D341Med (cell line): ENCODE results near the gene LPO.
A peak's percentile ranks its signal among the peaks of the same experiment; 100 is the strongest.

Experiments
- DNase-seq: peaks from one replicate; pipeline ENCODE4 v3.0.0; 2012; ENCODE audit warnings: low spot score

Gene LPO

GRCh38 chr17:58238147-58238634 is at the start of gene LPO:
TSS of gene LPO (plus strand) at chr17:58238584. CDS start at chr17:58242980, 4,396 bp downstream.
- no peak for DNase-seq

GRCh38 chr17:58189436-58190146 is 48.8 kb upstream of the LPO start:
- DNase-seq: no peak

- DNase-seq: no peak
Observed at GRCh38 chr17:58191241-58191896, 47.0 kb upstream of the LPO start.

- no peak for DNase-seq
Observed at GRCh38 chr17:58192612-58193011, 45.8 kb upstream of the LPO start, which contains the start of gene EPX. TSS of gene EPX (plus strand) at chr17:58192726. CDS start at chr17:58192847, 121 bp downstream.

- DNase-seq: peak; percentile 41
Observed at GRCh38 chr17:58193641-58194255, 44.6 kb upstream of the LPO start.

- DNase-seq: no peak
Observed at GRCh38 chr17:58195518-58196123, 42.8 kb upstream of the LPO start.

GRCh38 chr17:58196610-58197009 is 41.8 kb upstream of the LPO start:
- DNase-seq: no peak

GRCh38 chr17:58200024-58200633 is 38.3 kb upstream of the LPO start:
- DNase-seq: peak; percentile 91

- DNase-seq: no peak
Observed at GRCh38 chr17:58202859-58203258, 35.5 kb upstream of the LPO start.

- DNase-seq: no peak
Observed at GRCh38 chr17:58204796-58205195, 33.6 kb upstream of the LPO start.

GRCh38 chr17:58205936-58206335 is 32.4 kb upstream of the LPO start:
- DNase-seq: no peak

- DNase-seq: no peak
Observed at GRCh38 chr17:58207451-58207850, 30.9 kb upstream of the LPO start.

GRCh38 chr17:58208344-58208743 is 30.0 kb upstream of the LPO start:
- DNase-seq: peak; percentile 16

GRCh38 chr17:58210922-58211321 is 27.5 kb upstream of the LPO start:
- peak; percentile 39 for DNase-seq

- no peak for DNase-seq
Observed at GRCh38 chr17:58215685-58216084, 22.7 kb upstream of the LPO start.

- DNase-seq: no peak
Observed at GRCh38 chr17:58217766-58218165, 20.6 kb upstream of the LPO start.

GRCh38 chr17:58219007-58219788 is 19.2 kb upstream of the LPO start, which contains the start of gene MKS1:
TSS of gene MKS1 (minus strand) at chr17:58219255. CDS start at chr17:58219230, 25 bp downstream.
- DNase-seq: peak; percentile 100

GRCh38 chr17:58219789-58220183 is 18.6 kb upstream of the LPO start:
- DNase-seq: no peak

- no peak for DNase-seq
Observed at GRCh38 chr17:58224315-58224714, 14.1 kb upstream of the LPO start.

GRCh38 chr17:58227733-58228132 is 10.7 kb upstream of the LPO start:
- DNase-seq: no peak

GRCh38 chr17:58228679-58229078 is 9.7 kb upstream of the LPO start:
- no peak for DNase-seq
